Astrocyte of the cerebellum (primary cell): ENCODE data around the gene CTBP1.

ENCODE experiments used
- DNase-seq: peaks from one replicate; pipeline ENCODE4 v3.0.0-alpha.2; 2011; ENCODE audit warnings: low read depth
- H3K4me3 ChIP-seq: 2 replicates; pipeline ENCODE4 v1.5.1; 2011; ENCODE audit warnings: mild to moderate bottlenecking, low read depth, low read length, moderate library complexity
- in situ Hi-C: cut with HindIII; loops from 2 replicates; pipeline ENCODE4 v1.10.0; 2017; ENCODE audit warnings: low sequenced_read_pairs
- TF ChIP-seq, protein P1 (sequence below): IDR thresholded peaks from 2 replicates; pipeline ENCODE4 v1.5.1; 2012; ENCODE audit warnings: low read length, low read depth, moderate library complexity, mild to moderate bottlenecking; ENCODE audit errors: missing control alignments

The CTBP1 gene

DNA sequence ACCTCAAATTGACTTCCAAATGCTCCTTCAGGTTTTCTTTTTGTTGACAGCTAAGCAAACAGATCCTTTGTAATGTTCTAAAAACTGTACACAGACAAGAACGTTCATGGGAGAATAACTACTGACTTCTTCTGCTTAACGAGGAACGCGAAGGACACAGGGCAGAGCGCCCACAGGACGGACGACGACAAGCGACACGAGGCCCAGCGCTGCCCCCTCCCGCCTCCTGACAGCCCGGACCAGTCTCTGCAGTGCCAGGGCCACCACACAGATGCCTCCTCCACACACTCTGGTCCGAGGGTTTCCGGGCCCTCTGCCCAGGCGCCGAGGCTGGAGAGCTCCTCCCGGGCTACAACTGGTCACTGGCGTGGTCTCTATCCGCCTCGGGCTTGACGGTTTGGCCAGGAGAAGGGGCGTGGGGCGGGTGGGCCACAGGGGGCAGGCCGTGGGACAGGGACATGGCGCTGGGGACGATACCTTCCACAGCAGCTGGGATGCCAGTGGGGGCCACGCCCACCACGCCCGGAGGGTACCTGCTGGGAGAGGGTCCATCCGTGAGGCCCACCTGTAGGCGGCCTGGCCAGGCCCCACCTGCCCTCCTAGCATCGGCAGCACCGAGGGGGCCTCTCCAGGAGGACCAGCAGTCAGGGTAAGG lies 36.9 kb downstream of the CTBP1 start:
- no peak for DNase-seq
- in situ Hi-C loops = no loop called here
- TF ChIP-seq, protein P1, sequence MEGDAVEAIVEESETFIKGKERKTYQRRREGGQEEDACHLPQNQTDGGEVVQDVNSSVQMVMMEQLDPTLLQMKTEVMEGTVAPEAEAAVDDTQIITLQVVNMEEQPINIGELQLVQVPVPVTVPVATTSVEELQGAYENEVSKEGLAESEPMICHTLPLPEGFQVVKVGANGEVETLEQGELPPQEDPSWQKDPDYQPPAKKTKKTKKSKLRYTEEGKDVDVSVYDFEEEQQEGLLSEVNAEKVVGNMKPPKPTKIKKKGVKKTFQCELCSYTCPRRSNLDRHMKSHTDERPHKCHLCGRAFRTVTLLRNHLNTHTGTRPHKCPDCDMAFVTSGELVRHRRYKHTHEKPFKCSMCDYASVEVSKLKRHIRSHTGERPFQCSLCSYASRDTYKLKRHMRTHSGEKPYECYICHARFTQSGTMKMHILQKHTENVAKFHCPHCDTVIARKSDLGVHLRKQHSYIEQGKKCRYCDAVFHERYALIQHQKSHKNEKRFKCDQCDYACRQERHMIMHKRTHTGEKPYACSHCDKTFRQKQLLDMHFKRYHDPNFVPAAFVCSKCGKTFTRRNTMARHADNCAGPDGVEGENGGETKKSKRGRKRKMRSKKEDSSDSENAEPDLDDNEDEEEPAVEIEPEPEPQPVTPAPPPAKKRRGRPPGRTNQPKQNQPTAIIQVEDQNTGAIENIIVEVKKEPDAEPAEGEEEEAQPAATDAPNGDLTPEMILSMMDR = no peak
- H3K4me3 ChIP-seq = no peak overlapping the region

DNA sequence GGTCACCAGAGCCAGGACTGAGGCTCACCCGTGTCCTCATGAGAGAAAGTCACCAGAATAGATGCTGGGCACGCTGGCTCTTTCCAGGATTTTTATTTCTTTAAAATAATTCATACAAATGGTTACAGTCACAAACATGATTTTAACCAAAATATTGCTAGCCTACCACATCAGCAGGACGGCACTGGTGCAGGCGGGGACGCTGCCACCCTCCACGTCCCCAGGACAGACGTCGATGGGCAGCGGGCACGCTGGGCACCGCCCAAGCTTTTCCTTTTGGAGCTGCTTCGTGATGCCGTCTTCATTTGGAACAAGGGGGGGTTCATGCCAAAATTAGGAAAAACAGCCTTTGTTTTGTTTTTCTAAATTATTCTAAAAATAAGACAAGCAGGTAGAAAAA lies 37.6 kb downstream of the CTBP1 start:
- in situ Hi-C loops = no loop called here
- H3K4me3 ChIP-seq = no peak overlapping the region
- TF ChIP-seq, protein P1 = no peak
- DNase-seq = no peak

DNA sequence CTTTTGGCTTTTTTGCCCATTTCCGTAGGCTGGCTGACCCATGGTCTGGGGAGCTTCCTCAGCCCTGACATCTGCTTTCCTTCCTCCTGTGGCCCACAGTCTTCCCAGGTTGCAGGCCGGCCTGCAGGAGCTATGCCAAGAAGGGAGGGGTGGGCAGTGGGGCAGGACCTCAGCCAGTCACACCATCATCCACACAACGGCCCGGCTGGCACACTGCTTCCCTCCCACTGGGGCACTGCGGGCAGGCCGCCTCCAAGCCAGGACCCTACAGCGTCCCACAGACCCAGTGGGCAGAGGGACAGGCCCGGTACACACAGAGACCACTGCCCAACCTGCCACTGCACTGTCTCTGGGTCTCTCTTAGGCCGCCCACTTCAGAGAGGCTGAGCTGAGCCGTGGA lies 38.0 kb downstream of the CTBP1 start:
- in situ Hi-C loops = no loop called here
- no peak for DNase-seq
- TF ChIP-seq, protein P1 = no peak
- H3K4me3 ChIP-seq = no peak overlapping the region

DNA sequence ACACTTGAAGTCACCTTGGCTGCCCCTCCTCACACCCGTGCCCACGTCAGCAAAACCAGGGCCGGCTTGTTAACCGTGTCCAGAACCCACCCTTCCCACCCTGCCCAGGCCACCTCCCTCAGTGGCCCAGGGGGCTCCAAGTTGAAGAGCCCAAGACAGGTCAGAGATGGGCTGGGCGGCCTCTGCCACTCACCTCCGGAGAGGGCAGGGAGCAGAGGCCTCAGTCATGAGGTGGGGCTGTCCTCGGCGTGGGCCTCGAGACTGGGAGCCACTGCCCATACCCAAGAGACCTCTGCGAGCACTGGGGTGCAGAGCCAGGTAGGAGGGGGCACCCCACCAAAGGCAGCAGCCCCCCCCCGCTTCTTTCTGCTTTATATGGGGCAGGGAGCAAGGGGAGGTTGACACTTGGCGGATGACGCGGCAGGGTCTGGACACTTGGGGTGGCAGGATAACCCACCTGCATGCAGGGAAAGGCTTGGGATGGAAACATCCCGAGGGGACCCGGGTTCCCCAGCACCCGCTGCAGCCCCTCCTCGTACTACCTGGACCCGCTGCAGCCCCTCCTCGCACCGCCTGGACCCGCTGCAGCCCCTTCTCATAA lies 38.6 kb downstream of the CTBP1 start:
- no peak overlapping the region for H3K4me3 ChIP-seq
- TF ChIP-seq, protein P1 = no peak
- in situ Hi-C loops = no loop called here
- DNase-seq = no peak

- TF ChIP-seq, protein P1 = no peak
- in situ Hi-C loops = no loop called here
- no peak for DNase-seq
- no peak overlapping the region for H3K4me3 ChIP-seq
Measured at GRCh38 chr4:1209821-1210220, 39.1 kb downstream of the CTBP1 start.

DNA sequence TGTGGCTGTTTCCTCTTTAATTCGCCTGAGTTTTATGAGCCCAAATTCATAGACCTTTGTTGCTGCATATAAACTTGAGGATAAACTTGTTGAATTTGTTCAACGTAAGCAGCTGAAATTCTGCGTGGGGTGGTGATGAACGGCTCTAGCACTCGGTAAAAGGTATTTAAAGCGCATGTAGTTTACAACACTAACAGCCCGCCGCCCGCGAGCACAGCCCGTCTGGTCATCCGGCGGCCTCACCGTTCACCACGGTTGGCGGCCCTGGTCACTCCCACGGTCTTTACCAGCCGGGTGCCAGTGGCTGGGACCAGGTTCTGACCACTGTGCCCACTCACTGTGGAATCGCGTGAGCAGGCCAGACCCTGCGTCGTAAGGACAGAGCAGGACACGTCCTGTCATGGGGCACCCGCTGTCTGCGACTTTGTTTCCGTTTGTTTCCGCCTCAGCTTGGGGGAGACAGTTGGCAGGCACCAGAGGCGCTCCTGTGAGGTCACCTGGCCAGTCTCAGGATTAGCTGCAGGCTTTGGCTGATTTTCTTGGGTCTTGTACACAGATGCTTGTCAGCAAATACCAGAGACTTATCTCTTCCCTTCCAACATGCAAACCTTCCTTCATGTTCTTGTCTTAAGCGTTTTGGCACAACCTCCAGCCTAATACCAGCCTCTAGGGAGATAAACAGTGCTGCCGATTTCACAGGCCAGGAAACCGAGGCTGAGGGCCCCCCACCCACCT lies 39.8 kb downstream of the CTBP1 start:
- no peak overlapping the region for H3K4me3 ChIP-seq
- TF ChIP-seq, protein P1 = no peak
- in situ Hi-C loops = no loop called here
- DNase-seq = no peak
